ENCODE measurements around the gene ATP10B. TPM values are rescaled to one million over a fixed set of nuclear protein-coding genes. Genes with fewer than 3 reads are reported as not detected.

Gene ATP10B
- total RNA-seq, 5 donors from 2014 or later (not counting 1 experiment from before 2014, with no cell fraction given): 0.07 to 0.12 (median 0.09) TPM; not detected in 2

DNA sequence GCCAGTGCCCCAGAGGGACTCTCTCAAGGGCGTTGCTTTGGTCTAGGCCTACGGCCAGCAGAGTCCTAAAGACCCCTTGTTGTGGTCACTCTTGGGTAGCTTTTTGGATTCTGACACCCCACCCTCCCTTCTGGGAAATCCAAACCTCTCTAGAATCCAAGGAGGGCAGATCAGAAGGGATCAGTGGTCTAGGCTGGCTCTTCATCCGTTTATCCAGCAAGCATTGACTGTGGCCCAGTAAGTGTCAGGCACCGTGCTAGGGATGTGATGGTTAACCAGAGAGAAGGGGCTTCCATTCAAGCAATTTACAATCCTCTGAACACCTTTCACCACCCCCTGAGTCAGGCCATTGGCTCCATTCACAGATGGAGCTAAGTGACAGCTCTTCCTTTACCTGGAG, 249.3 kb downstream of the ATP10B start:
- Mint-ChIP-seq H3K27me3 (no peaks in the 10 kb centered on the region), H3K4me3 (no peak overlapping the region), H3K4me1 (no peaks in the 10 kb centered on the region), H3K27ac (no peak overlapping the region), H3K9me3 (peaks cover 0 to 4% (median 0%) of the 10 kb centered on the region in 3 donors), H3K36me3 (no peaks in the 10 kb centered on the region)
- Histone ChIP-seq H3K27me3 (replicated peaks in 1 of 2; ENCODE audit: control insufficient read depth in 2 of 2, extremely low read depth in 1 of 2, insufficient read depth in 2 of 2, low read length in 1 of 2) (no peaks in the 10 kb centered on the region), H3K4me3 (ENCODE audit: control insufficient read depth in 1 of 2, extremely low read depth in 1 of 2, low read length in 1 of 2) (no peak overlapping the region), H3K4me1 (ENCODE audit: control insufficient read depth in 1 of 2, extremely low read depth in 1 of 2, insufficient read depth in 2 of 2, low read length in 2 of 2) (no peaks in the 10 kb centered on the region), H3K36me3 (ENCODE audit: control insufficient read depth in 2 of 2, extremely low read depth in 1 of 2, insufficient read depth in 1 of 2, low read length in 1 of 2) (no peaks in the 10 kb centered on the region), H3K27ac (ENCODE audit: low read length) (no peak overlapping the region), H3K9me3 (no peaks in the 10 kb centered on the region)
- no CpG with 5 or more reads among the region's 4 CpGs for WGBS (ENCODE audit: insufficient coverage)
- no peak for DNase-seq
- ATAC-seq (replicated peaks in 1 of 4): no peak
- ChIA-PET POLR2A (no interaction called here), CTCF (no interaction called here)

DNA sequence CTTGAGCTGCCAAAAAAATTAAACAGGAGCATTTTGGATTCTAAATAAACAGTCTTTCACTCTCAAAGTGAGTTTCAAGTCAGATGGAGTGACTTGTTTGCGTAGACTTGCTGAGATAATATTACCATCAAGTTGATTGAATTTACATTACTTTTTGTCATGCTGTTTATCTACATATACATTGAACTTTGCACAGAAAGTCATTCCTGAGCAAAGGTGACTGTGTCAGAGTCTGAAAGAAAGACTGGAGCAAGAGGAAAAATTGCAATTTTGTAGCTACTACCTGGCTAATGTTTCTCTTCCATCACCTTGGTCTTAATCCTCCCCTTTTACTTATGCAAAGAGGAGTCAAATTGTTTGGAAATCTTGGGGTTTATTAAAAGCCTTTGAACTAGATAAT, 251.0 kb downstream of the ATP10B start:
- H3K27ac ChIP-seq (ENCODE audit: low read length): no peak overlapping the region
- no peaks in the 10 kb centered on the region for H3K4me1 Mint-ChIP-seq
- H3K27me3 Mint-ChIP-seq: no peaks in the 10 kb centered on the region
- no peak overlapping the region for H3K27ac Mint-ChIP-seq
- no peaks in the 10 kb centered on the region for H3K36me3 ChIP-seq (ENCODE audit: control insufficient read depth in 2 of 2, extremely low read depth in 1 of 2, insufficient read depth in 1 of 2, low read length in 1 of 2)
- no peaks in the 10 kb centered on the region for H3K4me1 ChIP-seq (ENCODE audit: control insufficient read depth in 1 of 2, extremely low read depth in 1 of 2, insufficient read depth in 2 of 2, low read length in 2 of 2)
- ATAC-seq (replicated peaks in 1 of 4): no peak
- H3K4me3 ChIP-seq (ENCODE audit: control insufficient read depth in 1 of 2, extremely low read depth in 1 of 2, low read length in 1 of 2): no peak overlapping the region
- no peak for DNase-seq
- no peaks in the 10 kb centered on the region for H3K9me3 ChIP-seq
- H3K27me3 ChIP-seq (replicated peaks in 1 of 2; ENCODE audit: control insufficient read depth in 2 of 2, extremely low read depth in 1 of 2, insufficient read depth in 2 of 2, low read length in 1 of 2): no peaks in the 10 kb centered on the region
- CTCF ChIA-PET: no interaction called here
- POLR2A ChIA-PET: no interaction called here
- WGBS (ENCODE audit: insufficient coverage): no CpG with 5 or more reads among the region's 1 CpG
- no peaks in the 10 kb centered on the region for H3K36me3 Mint-ChIP-seq
- H3K4me3 Mint-ChIP-seq: no peak overlapping the region
- H3K9me3 Mint-ChIP-seq: peaks cover 0 to 8% (median 0%) of the 10 kb centered on the region in 3 donors

DNA sequence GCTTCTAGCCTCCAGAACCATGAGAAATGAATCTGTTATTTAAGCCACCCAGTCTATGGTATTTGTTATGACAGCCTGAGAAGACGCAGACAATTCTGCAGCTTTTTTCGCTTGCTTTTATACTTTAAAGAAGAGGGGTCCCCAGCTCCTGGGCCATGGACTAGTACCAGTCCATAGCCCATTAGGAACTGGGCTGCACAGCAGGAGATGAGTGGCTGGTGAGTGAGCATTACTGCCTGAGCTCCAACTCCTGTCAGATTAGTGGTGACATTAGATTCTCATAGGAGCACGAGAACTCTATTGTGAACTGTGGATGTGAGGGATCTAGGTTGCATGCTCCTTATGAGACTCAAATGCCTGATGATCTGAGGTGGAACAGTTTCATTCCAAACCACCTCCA, 278.7 kb downstream of the ATP10B start:
- Histone ChIP-seq H3K4me3 (ENCODE audit: control insufficient read depth in 1 of 2, extremely low read depth in 1 of 2, low read length in 1 of 2) (no peak overlapping the region), H3K27me3 (replicated peaks in 1 of 2; ENCODE audit: control insufficient read depth in 2 of 2, extremely low read depth in 1 of 2, insufficient read depth in 2 of 2, low read length in 1 of 2) (no peaks in the 10 kb centered on the region), H3K9me3 (no peaks in the 10 kb centered on the region), H3K4me1 (ENCODE audit: control insufficient read depth in 1 of 2, extremely low read depth in 1 of 2, insufficient read depth in 2 of 2, low read length in 2 of 2) (no peaks in the 10 kb centered on the region), H3K36me3 (ENCODE audit: control insufficient read depth in 2 of 2, extremely low read depth in 1 of 2, insufficient read depth in 1 of 2, low read length in 1 of 2) (no peaks in the 10 kb centered on the region), H3K27ac (ENCODE audit: low read length) (no peak overlapping the region)
- Mint-ChIP-seq H3K4me1 (no peaks in the 10 kb centered on the region), H3K27ac (no peak overlapping the region), H3K4me3 (no peak overlapping the region), H3K9me3 (no peaks in the 10 kb centered on the region), H3K36me3 (no peaks in the 10 kb centered on the region), H3K27me3 (peaks cover 0 to 16% of the 10 kb centered on the region in 2 donors)
- WGBS (ENCODE audit: insufficient coverage): 100% methylated on average over 1 of the region's 3 CpGs
- POLR2A ChIA-PET: no interaction called here
- no peak for DNase-seq
- CTCF ChIA-PET: no interaction called here
- ATAC-seq (replicated peaks in 1 of 4): no peak

DNA sequence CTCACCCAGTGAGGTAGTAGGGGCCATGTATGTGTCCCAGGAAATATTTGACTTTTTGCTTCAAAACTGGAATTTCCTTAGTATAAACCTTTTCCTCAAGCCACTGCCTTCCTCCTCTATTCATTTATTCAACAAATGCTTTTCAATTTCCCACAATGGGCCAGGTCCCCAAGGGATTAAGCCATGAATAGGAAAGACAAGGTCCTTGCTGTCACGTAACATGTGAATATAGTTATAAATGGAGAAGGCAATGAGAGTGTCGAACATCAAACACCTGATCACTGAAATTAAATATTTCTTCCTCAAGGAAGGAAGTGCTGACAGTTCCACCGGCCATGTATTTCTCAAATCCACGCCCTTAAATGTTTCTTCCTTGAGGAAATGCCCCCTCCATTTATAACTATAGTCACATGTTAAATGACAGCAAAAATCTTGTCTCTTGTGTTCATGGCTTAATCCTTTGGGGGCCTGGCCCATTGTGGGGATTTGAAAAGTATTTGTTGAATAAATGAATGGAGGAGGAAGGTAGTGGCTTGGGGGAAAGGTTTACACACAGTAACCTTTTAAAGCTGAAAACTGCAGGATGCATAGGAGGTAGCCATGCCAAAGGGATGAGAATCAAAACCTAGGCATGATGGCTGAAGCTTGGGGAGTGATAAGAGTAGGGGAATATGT, 284.8 kb downstream of the ATP10B start:
- Histone ChIP-seq H3K4me1 (ENCODE audit: control insufficient read depth in 1 of 2, extremely low read depth in 1 of 2, insufficient read depth in 2 of 2, low read length in 2 of 2) (no peaks in the 10 kb centered on the region), H3K27ac (ENCODE audit: low read length) (no peak overlapping the region), H3K27me3 (replicated peaks in 1 of 2; ENCODE audit: control insufficient read depth in 2 of 2, extremely low read depth in 1 of 2, insufficient read depth in 2 of 2, low read length in 1 of 2) (no peaks in the 10 kb centered on the region), H3K9me3 (no peaks in the 10 kb centered on the region), H3K4me3 (ENCODE audit: control insufficient read depth in 1 of 2, extremely low read depth in 1 of 2, low read length in 1 of 2) (no peak overlapping the region), H3K36me3 (ENCODE audit: control insufficient read depth in 2 of 2, extremely low read depth in 1 of 2, insufficient read depth in 1 of 2, low read length in 1 of 2) (no peaks in the 10 kb centered on the region)
- no peak overlapping the region for H3K27ac Mint-ChIP-seq
- H3K4me1 Mint-ChIP-seq: no peaks in the 10 kb centered on the region
- ATAC-seq (replicated peaks in 1 of 4) (no peak), DNase-seq (no peak)
- H3K36me3 Mint-ChIP-seq: no peaks in the 10 kb centered on the region
- no peak overlapping the region for H3K4me3 Mint-ChIP-seq
- WGBS (ENCODE audit: insufficient coverage): no CpG with 5 or more reads among the region's 4 CpGs
- POLR2A ChIA-PET: no interaction called here
- H3K27me3 Mint-ChIP-seq: peaks cover 0 to 5% of the 10 kb centered on the region in 2 donors
- CTCF ChIA-PET: no interaction called here
- H3K9me3 Mint-ChIP-seq: no peaks in the 10 kb centered on the region

DNA sequence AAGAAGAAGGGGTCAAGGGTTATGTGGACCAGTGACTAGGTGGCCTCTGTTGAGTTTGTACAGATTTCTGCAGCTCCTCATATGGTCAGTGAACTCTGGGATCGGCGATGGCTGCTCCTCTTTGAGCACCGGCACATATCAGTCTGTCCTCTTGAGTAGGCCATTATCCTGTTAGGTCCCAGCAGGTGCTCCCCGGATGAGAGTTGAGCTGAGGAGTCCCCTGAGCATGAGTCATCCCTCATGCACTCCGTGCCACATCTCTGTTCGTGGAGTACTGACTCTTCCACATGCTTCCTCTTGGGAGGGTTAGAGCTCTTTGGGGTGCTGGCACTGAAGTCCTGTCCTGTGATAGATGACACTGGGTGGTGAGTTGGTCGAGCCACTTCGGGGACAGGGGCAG, 286.6 kb downstream of the ATP10B start:
- no peaks in the 10 kb centered on the region for H3K36me3 Mint-ChIP-seq
- H3K27ac Mint-ChIP-seq: no peak overlapping the region
- Histone ChIP-seq H3K9me3 (no peaks in the 10 kb centered on the region), H3K27ac (ENCODE audit: low read length) (no peak overlapping the region), H3K4me3 (ENCODE audit: control insufficient read depth in 1 of 2, extremely low read depth in 1 of 2, low read length in 1 of 2) (no peak overlapping the region), H3K4me1 (ENCODE audit: control insufficient read depth in 1 of 2, extremely low read depth in 1 of 2, insufficient read depth in 2 of 2, low read length in 2 of 2) (no peaks in the 10 kb centered on the region), H3K36me3 (ENCODE audit: control insufficient read depth in 2 of 2, extremely low read depth in 1 of 2, insufficient read depth in 1 of 2, low read length in 1 of 2) (no peaks in the 10 kb centered on the region), H3K27me3 (replicated peaks in 1 of 2; ENCODE audit: control insufficient read depth in 2 of 2, extremely low read depth in 1 of 2, insufficient read depth in 2 of 2, low read length in 1 of 2) (no peaks in the 10 kb centered on the region)
- DNase-seq (no peak), ATAC-seq (replicated peaks in 1 of 4) (no peak)
- ChIA-PET POLR2A (interaction anchor here in 1 of 2 donors (0.5 kb wide), 1 partner anchor 12 kb away, joined by 3 read pairs; no protein-coding TSS in a partner anchor), CTCF (interaction anchor here in 1 of 2 donors (1.0 kb wide), 1 partner anchor 127 kb away, joined by 3 read pairs; no protein-coding TSS in a partner anchor)
- 69% methylated on average over 7 of the region's 8 CpGs for WGBS (ENCODE audit: insufficient coverage)
- H3K9me3 Mint-ChIP-seq: no peaks in the 10 kb centered on the region
- H3K4me3 Mint-ChIP-seq: no peak overlapping the region
- H3K4me1 Mint-ChIP-seq: no peaks in the 10 kb centered on the region
- H3K27me3 Mint-ChIP-seq: peaks cover 0 to 5% of the 10 kb centered on the region in 2 donors

DNA sequence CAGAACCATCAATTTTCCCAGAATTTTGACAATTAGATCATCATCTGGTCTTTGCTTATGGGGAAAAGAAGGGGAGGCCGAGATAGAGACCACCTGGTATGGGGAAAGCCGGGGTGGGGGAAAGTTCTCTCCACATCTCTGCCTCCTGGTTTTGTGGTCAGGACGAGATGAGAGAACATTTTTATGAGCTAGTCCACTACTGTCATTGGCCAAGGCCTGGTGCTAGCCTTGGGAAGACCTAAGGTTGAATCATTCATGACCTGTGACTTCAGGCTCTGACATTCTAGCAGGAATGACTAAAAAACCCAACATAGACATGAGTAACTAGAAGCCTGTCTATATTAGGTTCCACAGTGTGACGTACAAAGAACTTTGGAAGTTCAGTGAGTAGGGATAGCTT, 295.2 kb downstream of the ATP10B start:
- Histone ChIP-seq H3K27me3 (replicated peaks in 1 of 2; ENCODE audit: control insufficient read depth in 2 of 2, extremely low read depth in 1 of 2, insufficient read depth in 2 of 2, low read length in 1 of 2) (no peaks in the 10 kb centered on the region), H3K27ac (ENCODE audit: low read length) (no peak overlapping the region), H3K4me1 (ENCODE audit: control insufficient read depth in 1 of 2, extremely low read depth in 1 of 2, insufficient read depth in 2 of 2, low read length in 2 of 2) (no peaks in the 10 kb centered on the region), H3K4me3 (ENCODE audit: control insufficient read depth in 1 of 2, extremely low read depth in 1 of 2, low read length in 1 of 2) (no peak overlapping the region), H3K36me3 (ENCODE audit: control insufficient read depth in 2 of 2, extremely low read depth in 1 of 2, insufficient read depth in 1 of 2, low read length in 1 of 2) (no peaks in the 10 kb centered on the region), H3K9me3 (no peaks in the 10 kb centered on the region)
- no peaks in the 10 kb centered on the region for H3K9me3 Mint-ChIP-seq
- H3K4me3 Mint-ChIP-seq: no peak overlapping the region
- DNase-seq: no peak
- H3K27ac Mint-ChIP-seq: no peak overlapping the region
- H3K27me3 Mint-ChIP-seq: peaks cover 0 to under 1% of the 10 kb centered on the region in 2 donors
- POLR2A ChIA-PET: no interaction called here
- 73% methylated on average over 2 of the region's 4 CpGs for WGBS (ENCODE audit: insufficient coverage)
- no peaks in the 10 kb centered on the region for H3K36me3 Mint-ChIP-seq
- no peaks in the 10 kb centered on the region for H3K4me1 Mint-ChIP-seq
- CTCF ChIA-PET: no interaction called here
- no peak for ATAC-seq (replicated peaks in 1 of 4)

Data from T-cell (primary cell).